Astrocyte of the spinal cord (primary cell): ENCODE measurements around the gene SCP2.

Source experiments
- DNase-seq: peaks from one replicate; pipeline ENCODE4 v3.0.0; 2011; ENCODE audit warnings: low read depth, low spot score
- H3K4me3 ChIP-seq: 2 replicates; pipeline ENCODE4 v1.5.1; 2011; ENCODE audit warnings: low read depth, mild to moderate bottlenecking, low read length, moderate library complexity
- in situ Hi-C: cut with HindIII; loops from 2 replicates; pipeline ENCODE4 v1.10.0; 2017; ENCODE audit warnings: low sequenced_read_pairs
- TF ChIP-seq, protein P1 (sequence below): IDR thresholded peaks from 2 replicates; pipeline ENCODE4 v1.5.1; 2012; ENCODE audit warnings: low read depth, mild to moderate bottlenecking, low read length, inconsistent platforms

Gene SCP2

DNA sequence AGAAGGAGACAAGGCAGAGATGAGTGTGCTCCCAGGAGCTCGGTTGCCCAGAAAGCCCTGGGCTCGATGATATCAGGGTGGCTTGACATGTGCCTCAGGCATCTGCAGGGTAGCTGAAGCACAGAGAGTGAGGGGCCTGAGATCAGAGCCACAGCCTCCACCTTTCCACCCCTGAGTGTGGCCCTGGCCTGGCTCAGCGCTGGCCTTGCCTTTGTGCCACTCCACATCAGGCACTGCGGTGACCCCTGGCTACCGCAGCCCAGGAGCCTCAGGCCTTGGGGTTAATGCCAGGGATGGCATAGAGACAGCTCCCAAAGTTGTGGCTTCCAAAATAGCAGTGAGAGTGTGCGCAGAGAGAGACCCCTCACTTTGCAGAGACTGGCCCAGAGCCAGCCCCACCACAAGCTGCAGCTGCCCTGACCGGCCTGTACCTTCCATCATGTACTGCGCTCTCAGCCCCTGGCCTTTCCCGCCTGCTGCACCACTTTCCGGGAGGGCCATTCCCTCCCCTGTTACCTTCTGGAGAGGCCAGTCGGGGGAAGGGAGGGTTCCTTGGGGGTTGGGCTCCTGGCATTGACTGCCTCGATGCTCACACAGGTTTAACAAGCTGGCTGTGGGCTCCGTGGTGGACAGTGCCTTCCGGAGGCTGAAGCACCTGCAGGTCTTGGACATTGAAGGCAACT is 154.4 kb downstream of the SCP2 start:
- TF ChIP-seq, protein P1, sequence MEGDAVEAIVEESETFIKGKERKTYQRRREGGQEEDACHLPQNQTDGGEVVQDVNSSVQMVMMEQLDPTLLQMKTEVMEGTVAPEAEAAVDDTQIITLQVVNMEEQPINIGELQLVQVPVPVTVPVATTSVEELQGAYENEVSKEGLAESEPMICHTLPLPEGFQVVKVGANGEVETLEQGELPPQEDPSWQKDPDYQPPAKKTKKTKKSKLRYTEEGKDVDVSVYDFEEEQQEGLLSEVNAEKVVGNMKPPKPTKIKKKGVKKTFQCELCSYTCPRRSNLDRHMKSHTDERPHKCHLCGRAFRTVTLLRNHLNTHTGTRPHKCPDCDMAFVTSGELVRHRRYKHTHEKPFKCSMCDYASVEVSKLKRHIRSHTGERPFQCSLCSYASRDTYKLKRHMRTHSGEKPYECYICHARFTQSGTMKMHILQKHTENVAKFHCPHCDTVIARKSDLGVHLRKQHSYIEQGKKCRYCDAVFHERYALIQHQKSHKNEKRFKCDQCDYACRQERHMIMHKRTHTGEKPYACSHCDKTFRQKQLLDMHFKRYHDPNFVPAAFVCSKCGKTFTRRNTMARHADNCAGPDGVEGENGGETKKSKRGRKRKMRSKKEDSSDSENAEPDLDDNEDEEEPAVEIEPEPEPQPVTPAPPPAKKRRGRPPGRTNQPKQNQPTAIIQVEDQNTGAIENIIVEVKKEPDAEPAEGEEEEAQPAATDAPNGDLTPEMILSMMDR = no peak
- in situ Hi-C loops = no loop called here
- DNase-seq = no peak
- H3K4me3 ChIP-seq = no peak overlapping the region

DNA sequence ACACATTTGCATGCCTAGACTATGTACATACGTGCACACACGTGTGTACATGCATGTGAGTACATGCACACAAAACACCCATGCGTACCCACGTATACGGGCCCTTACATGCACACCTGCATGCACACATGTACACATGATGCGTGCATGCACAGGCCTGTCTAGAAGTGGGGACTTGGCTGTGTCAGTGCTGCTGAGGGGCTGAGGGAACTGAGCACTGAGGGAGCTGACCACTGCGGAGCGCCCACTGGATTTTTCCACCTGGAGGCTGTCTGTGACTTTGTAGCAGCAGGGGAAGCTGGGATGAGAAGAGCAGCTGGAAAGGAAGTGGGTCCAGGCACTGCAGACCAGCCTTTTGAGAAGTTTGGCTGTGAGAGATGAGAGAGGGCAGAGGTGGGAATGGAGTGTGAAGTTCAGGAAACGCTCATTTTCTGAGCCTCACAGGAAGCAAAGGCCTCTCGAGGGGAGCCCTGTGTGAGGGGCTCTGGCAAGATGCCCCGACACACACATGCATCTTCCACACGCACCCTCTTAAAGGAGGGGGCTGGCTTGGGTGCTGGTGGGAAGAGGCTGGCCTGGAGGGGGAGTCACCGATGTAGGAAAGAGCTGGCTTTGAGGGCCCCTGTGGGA is 155.9 kb downstream of the SCP2 start:
- no peak for DNase-seq
- TF ChIP-seq, protein P1 = no peak
- in situ Hi-C loops = no loop called here
- no peak overlapping the region for H3K4me3 ChIP-seq

DNA sequence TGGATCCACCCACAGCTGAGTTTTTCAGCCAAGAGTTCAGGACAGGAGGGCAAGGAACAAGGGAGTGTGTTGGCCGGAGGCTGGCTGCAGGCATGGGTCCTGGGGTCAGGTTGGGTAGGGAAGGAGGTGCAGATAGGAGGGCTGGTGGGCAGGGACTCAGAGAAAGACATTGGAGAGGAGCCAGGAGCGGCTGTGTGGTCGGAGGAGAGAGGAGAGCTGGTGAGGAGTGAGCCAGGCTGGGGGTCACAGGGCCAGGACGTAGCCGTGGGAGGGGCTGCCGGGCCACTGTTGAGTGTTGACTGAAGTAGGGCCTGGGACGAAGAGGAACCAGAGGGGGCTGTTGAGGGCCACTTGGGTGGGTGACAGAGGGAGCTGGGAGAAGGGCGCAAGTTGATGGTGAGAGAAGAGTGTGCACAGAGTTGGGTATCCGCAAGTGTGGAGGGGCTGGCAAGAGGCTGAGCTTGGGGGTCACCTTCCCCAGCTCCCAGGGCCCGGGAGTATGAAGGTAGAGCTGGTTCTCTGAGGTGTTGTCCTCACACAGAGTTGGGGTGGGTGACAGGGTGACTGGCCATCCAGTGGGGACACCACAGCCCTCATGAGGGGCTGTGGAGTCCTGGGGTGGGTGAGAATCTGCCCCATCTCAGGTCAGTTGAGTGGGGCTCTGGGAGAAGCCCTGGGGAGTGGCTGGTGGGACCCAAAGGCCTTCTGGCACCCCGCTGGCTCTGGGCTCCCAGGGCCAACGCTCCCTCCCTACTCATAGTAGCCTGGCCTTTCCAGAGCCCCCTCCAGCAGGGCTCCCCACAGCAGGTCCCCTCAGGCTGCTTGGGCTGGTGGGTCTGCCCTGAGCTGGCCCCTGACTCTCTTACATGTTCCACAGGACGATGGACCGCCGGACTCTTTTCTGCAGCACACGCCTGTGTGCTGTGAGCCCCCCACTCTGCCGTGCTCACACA is 156.8 kb downstream of the SCP2 start:
- in situ Hi-C loops = no loop called here
- DNase-seq = no peak
- TF ChIP-seq, protein P1 = no peak
- H3K4me3 ChIP-seq = no peak overlapping the region

DNA sequence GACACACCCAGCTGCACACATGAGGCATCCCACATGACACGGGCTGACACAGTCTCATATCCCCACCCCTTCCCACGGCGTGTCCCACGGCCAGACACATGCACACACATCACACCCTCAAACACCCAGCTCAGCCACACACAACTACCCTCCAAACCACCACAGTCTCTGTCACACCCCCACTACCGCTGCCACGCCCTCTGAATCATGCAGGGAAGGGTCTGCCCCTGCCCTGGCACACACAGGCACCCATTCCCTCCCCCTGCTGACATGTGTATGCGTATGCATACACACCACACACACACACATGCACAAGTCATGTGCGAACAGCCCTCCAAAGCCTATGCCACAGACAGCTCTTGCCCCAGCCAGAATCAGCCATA is 157.5 kb downstream of the SCP2 start:
- no peak overlapping the region for H3K4me3 ChIP-seq
- in situ Hi-C loops = no loop called here
- DNase-seq = no peak
- TF ChIP-seq, protein P1 = no peak

DNA sequence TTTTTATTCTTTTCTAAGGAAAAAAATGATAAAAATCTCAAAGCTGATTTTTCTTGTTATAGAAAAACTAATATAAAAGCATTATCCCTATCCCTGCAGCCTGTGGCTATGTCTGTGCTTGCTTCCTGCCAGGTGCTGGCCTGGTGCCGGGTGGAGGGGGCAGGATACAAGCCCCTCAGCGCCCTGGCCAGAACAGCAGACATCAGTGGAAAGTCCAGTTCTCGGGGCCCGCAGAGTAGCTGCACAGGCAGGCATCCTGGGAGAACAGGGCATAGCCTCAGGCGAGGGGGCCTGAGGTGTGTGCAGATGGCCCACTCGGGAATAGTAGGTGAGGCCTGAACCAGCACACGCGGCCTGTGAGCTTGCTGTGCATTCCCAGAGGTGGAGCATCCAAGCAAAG is 158.3 kb downstream of the SCP2 start:
- TF ChIP-seq, protein P1 = no peak
- no peak for DNase-seq
- in situ Hi-C loops = no loop called here
- no peak overlapping the region for H3K4me3 ChIP-seq

DNA sequence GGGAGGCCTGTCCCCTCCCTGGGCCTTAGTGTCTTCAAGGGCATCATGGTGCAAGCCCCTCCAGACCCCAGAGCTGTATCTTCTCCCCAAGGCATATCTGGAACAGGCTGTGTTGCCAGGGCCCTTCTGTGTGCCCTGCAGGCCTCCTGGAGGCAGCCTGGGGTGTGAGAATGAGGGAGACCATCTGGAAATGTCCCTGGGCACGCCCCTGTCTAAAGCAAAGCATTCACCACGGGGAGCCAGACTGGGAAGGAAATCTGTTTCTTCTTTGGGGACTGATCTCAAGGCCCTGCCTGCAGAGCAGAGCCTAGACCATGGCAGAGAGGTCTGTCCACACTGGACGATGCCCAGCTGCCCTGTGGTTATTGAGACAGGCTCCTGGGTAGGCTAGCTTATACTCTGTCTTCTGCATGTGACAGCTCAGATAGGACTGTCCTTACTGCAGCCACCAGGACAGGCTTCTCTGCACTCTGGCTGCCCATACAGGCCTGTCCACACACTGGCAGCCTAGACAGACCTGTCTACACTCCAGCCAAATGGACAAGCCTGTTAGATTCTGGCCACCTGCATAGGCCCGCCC is 159.5 kb downstream of the SCP2 start:
- H3K4me3 ChIP-seq = no peak overlapping the region
- TF ChIP-seq, protein P1 = no peak
- in situ Hi-C loops = no loop called here
- DNase-seq = no peak
